EL (cell line): ENCODE measurements around the gene ERFL.
"Not testable (repeated sequence)": the region's sequence is repeated elsewhere in the genome, so short reads cannot be mapped to it uniquely, and the experiment has no call there.

ENCODE experiments used
- DNase-seq: peaks from one replicate; pipeline ENCODE4 v3.0.0-alpha.2; 2016

Gene ERFL

DNA sequence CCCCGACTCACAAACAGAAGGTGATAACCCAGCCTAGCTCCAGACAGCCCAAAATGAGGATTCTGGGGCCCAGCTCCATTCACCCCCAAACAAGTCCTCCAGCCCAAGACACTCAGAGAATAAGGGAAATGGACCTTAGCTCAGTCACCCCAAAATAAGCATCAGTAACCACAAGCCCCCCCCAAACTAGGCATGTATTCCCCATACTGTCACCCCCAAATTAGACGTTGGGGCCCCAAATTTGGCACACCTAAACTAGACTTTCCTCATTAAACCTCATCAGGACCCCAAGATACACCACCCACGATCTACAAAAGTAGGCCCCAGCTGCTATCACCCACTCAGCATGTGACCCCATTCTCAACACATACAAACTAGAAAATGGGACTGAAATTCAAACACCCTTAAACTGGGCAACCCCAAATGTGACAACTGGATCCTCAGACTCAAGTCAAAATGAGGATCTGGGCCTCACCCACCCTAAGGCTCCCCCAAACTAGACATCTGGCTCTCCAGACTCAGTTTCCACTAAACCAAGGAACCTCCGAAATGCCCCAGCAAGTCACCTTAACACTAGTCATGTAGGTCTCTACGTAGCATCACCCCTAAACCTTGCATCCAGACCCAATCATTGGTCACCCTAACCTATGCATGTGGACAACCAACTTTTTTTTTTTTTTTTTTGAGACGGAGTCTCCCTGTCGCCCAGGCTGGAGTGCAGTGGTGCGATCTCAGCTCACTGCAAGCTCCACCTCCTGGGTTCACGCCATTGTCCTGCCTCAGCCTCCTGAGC lies 13.4 kb upstream of the ERFL start:
- no peak for DNase-seq

DNA sequence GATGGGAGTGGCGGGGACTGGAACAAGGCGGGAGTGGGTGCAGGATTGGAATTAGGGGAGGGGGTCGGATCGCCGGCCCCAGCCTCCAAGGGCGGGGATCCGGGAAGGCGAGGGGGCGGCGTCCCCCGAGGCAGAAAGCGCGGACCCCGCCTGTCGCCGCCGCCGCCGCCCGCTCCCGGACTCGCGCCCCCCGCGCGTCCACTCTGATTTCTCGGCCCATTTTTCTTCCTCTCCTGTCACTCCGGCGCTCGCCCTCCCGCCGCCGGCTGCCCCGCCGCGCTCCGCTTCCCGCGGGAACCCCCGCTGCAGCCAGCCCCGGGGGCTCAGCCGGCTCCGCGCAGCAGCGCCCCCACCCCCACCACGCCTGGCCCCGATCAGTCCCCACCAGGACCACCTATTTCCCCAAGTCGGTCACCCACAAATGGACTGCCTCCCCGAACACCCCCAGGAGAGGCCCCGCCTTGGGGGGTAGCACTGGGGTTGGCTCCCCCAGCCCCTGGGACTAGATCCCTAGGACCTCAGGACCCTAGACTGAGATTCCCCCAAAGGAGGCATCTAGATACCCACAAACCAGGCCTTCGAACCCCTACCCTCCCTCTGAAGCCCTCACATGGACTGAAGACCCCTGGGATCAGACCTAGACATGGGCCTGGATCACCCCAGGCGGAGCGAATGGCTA lies 12.6 kb upstream of the ERFL start:
- no peak for DNase-seq

DNA sequence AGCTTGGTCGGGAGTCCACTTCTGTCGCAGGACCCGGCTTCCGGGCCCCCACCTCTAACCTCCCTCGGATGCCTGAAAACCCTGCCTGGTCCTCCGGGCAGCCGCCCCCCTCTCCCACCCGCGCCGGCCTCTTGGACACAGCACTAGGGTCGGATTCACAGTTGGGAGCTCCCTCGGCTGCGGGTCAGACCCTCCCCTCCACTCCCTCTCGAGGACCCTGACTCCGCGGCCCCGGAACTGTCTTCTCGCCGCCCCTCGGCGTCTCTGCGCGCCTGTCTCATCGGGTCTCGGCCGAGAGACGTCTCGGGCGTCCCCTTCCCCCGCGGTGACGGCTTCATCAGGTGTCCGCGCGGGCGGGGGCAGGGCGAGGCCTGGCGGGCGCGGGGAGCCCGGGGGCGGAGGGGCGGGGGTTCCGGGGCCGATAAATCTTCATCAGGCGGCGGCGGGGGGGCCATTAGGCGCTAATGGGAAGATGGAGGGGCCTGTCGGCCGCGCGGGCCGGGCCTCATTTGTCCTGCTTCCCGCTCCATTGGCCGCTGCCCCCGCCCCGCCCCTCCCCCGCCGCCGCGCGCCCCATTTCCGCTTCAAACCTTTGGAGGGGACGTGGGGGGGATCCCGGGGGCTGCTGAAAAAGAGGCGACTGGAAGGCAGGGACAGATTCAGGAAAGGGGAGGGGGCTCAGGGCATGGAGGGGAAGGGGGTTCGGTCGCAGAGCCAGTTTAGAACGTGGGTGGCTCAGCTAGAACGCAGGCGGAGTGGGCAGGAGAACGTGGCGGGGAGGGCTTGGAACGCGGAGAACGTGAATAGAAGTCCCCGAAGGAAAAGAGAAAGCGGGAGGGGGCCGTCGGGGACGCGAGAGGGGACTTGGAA lies 11.8 kb upstream of the ERFL start:
- DNase-seq: peak; percentile 57

DNA sequence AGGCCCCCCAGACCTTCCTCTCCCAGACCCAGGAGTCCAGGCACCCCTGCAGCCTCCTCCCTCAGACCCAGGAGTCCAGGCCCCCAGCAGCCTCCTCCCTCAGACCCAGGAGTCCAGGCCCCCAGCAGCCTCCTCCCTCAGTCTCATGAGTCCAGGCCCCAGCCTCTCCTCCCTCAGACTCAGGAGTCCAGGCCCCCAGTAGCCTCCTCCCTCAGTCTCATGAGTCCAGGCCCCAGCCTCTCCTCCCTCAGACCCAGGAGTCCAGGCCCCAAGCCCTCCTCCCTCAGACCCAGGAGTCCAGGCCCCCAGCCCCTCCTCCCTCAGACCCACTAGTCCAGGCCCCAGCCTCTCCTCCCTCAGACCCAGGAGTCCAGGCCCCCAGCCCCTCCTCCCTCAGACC lies 11.0 kb upstream of the ERFL start:
- not testable (repeated sequence) for DNase-seq

DNA sequence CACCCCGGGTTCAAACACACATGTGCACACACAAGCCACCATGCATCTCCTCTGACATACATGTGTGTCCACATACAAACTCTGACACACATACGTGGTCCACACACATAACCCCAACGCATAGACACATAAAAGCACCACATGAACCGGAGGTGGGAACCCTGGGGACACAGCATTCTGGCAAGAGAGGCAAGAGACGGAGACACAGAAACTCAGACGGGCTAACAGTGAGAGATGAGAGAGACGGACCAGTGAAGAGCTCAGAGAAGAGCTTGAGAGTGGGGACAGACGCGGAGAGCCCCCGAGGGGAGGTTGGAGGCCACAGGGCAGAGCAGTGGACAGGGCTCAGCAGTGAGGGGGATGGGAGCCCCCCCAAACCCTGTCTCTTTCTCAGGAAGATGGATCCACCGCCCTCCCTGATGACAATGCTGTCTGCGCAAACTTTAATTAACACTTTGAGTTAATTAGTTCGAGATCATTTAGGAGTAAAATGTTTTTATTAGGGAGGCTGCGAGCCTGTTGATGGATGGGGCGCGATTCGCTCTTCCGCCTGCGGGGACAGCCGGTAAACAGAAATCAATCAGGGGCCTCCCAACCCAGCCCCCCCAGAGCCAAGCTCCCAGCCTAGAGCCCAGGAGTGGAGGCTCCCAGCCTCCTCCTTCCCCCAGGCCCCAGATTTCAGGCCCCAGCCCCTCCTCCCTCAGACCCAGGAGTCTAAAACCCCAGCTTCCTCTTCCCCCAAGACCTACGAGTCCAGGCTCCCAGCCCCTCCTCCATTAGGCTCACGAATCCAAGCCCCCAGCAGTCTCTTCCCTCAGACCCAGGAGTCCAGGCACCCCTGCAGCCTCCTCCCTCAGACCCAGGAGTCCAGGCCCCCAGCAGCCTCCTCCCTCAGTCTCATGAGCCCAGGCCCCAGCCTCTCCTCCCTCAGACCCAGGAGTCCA lies 9.5 kb upstream of the ERFL start:
- DNase-seq: no peak

DNA sequence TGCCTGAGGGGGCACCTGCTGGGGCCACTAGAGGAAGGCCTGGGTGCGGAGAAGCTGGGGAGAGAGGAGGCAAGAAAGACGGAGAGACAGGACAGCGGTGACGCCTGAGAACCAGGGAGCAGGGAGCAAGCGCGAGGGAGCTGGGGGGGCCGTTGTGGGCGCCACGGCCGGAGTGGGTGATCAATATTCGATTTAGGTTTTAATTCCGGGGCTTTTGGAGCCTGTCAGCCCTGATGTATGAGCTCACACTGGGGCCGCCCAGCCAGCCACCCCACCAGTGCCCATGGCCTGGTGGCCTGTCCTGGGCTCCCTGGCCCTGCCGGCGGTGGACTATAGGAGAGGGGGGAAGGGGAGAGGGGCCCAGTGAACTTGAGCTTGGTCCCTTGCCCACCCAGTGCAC lies 8.7 kb upstream of the ERFL start:
- DNase-seq: no peak

DNA sequence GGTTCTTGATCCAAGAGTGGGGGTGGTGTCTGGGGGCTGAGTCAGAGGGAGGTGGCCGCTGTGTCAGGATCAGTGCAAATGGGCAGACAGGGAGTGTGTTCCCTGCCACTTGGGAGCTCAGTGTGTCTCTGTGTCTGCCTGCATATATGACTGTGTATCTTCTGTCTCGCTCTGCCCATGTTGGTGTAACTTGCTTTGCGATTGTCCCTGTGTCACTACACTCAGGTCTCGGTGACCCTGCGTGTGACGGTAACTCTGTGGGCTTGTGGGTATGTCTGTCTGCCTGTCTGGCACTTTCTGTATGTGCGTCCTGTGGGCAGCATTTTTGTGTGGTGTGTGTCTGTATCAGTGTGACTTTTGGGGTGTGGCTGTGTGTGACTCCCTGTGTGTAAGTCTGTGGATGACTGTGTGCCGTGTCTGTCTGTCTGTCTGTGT lies 8.2 kb upstream of the ERFL start:
- peak; percentile 44 for DNase-seq

DNA sequence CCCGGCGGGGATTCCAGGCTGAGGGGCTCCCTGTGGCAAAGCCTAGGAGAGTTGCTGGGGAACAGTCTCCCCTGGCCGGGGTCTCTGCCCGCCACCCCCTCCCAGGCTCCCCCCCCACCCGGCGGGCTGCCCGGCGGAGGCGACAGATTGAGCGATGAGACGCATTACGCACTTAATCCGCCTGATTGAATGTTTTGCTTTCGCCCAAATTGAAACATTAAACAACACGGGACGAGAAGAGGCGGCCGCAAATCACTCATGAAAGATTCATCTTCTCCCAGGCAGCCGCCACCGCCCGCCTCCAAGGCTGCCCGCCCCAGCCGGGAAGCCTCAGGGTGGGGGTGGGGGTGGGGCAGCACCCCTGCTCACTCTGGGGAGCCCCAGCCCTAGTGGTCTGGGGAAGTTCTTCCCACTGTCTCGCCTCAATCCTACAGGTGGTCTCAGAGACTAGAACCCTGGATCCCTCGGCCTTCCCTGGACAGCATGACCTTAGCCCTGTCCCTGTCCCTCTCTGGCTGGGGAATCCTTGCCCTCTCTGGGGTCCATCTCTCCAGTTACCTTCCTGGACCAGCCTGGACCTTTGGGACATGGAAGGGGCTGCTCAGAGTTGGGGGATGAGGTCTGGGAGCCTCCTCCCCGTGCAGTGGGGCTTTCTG lies 7.6 kb upstream of the ERFL start:
- peak; percentile 30 for DNase-seq

DNA sequence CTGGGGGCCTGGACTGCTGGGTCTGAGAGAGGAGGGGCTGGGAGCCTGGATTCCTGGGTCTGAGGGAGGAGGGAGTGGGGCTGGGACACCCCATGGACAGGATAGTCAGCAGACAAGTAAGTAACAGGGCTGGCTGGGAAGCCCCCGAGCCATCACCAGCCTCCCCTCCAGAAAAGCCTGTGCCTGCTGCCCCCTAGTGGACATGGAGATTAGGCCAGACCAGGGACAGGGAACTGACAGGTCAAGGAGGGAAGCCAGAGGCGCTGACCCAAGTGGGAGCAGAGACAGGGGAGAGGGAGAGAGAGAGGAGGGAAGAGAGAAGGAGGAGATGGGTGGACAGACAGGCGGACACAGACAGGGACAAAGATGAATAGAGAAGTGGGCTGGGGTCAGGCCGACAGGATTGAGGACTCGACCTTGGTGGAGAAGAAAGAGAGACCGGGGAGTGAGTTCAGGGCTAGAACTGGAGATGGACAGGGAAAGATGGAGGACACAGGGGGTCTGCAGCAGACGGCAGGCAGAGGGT lies 6.7 kb upstream of the ERFL start:
- DNase-seq: peak; percentile 60

DNA sequence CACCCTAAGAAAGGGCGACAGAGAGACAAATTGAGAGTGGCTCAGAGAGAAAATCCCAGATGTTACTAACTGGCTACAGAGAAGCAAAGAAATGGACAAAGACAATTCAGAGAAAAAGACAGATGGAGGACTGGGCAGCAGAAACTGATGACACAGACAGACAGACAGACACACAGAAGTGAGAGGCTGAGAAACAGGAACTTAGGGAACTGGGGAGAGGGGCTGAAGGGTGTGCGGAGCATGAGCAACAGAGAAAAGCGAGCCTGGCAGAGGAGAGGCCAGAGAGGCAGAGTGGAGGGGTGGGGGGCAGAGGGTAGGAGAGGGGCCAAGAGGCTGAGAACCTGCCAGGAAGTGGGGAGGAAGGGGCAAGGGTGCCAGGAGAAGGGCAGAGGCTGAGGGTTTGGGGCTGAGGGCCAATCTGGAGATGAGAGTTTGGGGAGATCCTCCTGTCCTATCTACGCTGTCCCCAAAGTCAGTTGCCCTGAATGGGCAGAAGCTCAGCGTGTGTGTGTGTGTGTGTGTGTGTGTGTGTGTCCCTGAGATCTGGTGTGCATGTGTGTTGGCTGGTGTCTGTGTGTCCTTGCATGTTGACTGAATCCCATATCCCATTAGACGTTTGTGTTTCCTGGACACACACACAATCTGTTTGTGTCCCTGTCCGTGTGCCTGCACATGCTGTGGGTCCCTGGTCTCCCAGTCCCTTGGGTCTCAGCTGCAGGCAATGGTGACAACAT lies 5.6 kb upstream of the ERFL start:
- no peak for DNase-seq

DNA sequence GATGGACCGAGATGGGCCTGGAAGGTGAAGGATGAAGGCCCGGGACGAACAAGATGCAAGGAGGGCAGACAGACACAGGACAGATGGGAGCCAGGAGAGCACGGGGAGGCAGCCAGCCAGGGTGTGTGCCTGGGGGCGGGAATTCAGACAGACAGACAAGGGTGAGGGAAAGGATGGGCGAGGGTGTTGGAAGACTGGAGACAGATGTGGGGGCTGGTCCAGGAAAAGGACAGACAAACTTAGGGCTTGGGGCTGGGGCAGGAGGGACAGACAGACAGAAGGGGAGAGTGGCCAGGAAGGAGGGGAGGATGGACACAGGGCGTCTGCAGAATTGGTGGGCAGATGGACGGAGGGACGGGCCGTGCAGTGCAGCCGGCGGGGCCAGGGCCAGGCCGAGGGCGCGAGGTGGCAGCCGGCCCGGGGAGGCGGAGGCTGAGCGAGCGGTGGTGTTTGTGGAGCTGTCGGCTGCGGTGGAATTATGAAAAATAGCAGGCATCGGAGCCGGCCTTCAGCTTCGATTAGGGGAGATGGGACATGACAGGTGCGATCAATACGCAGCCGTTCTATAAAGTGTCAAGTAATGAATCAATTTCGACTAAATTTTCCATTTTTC lies 4.6 kb upstream of the ERFL start:
- DNase-seq: no peak

DNA sequence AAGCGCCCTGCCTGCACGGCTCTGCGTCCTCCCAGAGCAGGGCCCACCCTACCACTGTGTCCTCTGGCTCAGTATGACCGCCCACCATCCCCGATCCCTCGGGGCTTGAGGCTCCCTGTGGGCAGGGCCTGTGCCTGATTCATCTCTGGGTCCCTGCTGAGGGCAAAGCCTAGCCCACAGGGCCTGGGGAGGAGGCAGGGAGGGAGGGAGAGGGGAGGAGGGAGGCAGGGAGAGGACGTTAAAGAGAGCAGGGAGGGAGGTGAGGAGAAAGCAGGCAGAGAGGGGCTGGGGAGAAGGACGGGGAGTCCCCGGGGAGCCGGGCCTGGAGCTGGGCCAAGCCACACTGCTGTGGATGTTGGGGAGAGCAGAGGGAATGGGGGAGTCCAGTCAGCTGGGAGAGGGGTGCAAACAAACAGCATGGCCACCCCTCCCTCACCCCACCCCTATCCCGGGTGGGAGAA lies 4.0 kb upstream of the ERFL start:
- DNase-seq: no peak

DNA sequence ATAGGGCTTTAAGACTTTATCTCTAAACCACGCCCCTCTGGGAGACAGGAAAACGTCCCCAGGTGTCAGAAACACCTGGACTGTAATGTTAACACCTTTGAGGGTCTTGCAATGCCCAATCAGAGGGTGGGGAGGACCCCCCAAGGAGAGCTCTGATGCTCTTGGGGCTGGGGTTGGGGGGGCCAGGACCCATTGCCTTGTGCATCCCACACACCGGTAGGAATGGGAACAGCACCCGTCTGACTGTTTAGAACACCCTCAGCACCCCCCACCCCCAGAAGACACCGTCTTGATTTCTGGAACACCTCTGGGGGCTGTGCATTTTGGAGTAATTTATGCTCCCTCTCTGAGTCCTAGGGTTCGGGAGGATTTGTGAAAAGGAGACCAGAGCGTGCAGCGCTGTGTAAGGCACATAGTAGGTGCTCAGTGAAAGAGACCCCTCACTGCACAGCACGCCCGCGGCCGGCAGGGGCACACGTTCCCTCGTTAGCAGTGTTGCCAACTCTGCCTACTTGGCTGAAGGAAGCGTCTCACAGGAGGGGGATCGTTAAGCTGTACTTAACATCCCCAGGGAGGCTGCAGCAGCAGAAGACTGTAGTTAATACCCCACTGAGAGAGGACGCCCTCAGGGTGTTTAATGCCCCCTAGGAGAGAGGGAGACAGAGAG lies 2.8 kb upstream of the ERFL start:
- no peak for DNase-seq

DNA sequence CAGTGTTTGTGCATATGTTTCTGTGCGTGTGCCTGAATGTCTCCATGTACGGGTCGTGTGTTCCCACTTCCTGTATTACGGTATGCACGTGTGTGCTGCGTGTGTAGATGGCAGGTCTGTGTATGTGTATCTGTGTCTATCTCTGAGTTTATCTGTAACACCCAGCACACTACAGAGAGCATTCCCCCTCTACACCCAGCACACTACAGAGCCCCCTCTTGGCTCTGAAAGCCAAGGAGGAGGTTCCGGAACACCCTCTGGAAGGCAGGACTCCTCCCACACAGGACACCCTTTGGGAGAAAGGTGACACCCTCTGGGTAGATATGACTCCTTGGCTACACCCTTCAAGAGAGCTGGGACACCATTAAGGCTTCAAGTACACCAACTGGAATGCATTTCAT lies 2.1 kb upstream of the ERFL start:
- DNase-seq: no peak

DNA sequence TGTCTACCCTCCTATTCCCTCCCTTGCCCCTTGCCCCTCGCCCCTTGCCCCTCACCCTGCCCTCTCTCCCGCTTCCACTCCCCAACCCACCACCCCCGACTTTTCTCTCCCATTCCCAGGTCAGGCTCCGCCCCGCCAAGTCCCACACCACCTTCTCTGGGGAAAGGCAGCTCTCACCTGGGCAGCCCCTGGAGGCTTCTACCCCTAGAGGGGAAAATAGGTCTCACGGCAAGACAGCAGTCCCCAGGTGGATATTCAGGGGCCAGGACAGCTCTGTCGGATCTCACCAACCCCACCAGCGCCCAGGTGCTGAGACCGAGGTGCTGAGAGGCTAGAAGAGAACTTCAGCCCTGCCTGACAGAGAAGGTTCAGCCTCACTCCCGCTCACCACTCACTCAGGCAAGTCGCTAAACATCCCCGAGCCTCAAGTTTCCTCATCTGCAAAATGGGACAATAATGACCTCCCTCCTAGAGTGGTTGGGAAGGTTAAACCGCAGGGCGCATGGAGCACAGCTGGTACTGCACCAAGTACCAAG lies 1.4 kb upstream of the ERFL start:
- DNase-seq: no peak

DNA sequence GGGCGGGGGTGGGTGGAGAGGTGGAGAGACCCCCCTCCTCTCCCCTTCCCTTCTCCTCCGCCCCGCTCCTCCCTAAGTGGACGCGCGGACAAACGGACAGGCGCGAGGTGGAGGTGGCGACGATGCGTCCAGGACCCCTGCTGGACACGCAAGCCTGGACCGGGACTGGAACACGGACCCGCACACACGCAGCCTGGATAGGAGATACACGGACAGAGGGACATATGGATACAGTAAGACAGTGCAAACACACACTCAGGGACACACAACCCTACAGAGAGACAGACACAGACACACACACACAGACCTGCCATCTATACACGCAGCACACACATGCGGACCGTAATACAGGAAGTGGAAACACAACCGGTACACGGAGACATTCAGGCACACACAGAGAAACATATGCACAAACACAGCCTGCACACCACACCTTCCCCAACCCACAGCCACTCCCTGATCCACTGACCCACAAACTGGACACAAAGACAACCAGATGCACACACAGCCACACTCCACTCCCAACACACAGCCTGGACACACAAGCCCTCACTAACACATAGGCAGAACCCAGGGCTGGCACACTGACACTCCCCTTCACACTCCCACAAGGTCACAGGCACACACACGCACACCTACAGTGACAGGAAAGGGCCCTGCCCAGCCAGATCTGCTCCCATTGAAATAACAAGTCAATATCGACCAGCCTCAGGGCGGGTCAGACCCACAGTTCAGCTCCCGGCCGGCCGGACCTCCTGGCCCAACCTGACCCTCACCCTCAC lies 696 bp upstream of the ERFL start:
- no peak for DNase-seq

DNA sequence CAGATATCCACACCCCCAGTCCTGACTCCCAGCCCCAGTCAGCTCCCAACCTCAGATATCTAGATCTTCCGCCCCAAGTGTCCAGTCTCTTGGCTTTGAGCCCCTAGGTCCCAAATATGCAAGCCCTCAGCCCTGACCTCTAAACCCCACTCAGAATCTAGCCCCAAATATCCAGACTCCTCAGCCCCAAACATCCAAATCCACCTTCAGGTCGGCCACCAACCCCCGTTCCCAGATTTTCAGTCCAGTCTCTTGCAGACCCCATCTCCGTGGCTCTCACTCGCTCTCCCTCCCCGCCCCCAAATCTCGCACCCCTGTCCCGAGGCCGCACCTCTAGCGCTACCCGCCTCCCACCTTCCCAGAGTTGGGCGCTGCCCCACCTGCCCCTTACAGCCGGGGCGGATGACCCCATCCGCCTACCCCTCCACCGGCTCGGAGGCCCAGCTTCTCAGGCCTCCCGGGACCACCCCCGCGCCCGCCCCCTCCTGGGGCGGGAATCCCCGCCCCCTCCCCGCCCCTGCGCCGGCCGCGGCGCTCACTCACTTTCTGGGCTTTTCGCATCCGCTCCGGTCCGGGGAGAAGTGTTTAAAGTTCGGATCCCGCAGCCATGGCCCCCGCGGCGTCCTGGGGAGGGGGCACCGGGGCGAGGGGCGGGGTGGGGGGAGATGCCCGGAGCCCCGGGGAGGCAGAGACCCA lies 604 bp downstream of the ERFL start:
- no peak for DNase-seq
